HEK293T (cell line): ENCODE data around the gene FAM13C.

Experiments used
- BHLHE40 ChIP-seq: fragments of 450-650 bp; IDR thresholded peaks from 2 replicates; pipeline ENCODE4 v1.6.1; 2016; ENCODE audit warnings: mild to moderate bottlenecking, moderate library complexity, borderline replicate concordance
- ELF4 ChIP-seq: fragments of 450-650 bp; IDR thresholded peaks from 2 replicates; pipeline ENCODE4 v1.6.1; 2017; ENCODE audit warnings: antibody characterized with exemption
- FOXA1 ChIP-seq: fragments of 450-650 bp; IDR thresholded peaks from 2 replicates; pipeline ENCODE4 v1.6.1; 2016; ENCODE audit warnings: mild to moderate bottlenecking
- FOXK2 ChIP-seq: fragments of 450-650 bp; IDR thresholded peaks from 2 replicates; pipeline ENCODE4 v1.6.1; 2016; ENCODE audit warnings: mild to moderate bottlenecking
- FOXM1 ChIP-seq: fragments of 450-650 bp; IDR thresholded peaks from 2 replicates; pipeline ENCODE4 v1.6.1; 2017; ENCODE audit warnings: mild to moderate bottlenecking, borderline replicate concordance
- HDGF ChIP-seq: fragments of 450-650 bp; IDR thresholded peaks from 2 replicates; pipeline ENCODE4 v1.6.1; 2017; ENCODE audit warnings: antibody characterized with exemption, borderline replicate concordance
- L3MBTL2 ChIP-seq: fragments of 450-650 bp; conservative IDR thresholded peaks from 2 replicates; pipeline ENCODE4 v1.6.1; 2016; ENCODE audit warnings: mild to moderate bottlenecking
- LEF1 ChIP-seq: fragments of 450-650 bp; IDR thresholded peaks from 2 replicates; pipeline ENCODE4 v1.6.1; 2017; ENCODE audit warnings: mild to moderate bottlenecking, borderline replicate concordance
- NFRKB ChIP-seq: fragments of 450-650 bp; IDR thresholded peaks from 2 replicates; pipeline ENCODE4 v1.6.1; 2016; ENCODE audit warnings: mild to moderate bottlenecking, moderate library complexity
- PKNOX1 ChIP-seq: fragments of 450-650 bp; IDR thresholded peaks from 2 replicates; pipeline ENCODE4 v1.6.1; 2016
- SP1 ChIP-seq: fragments of 450-650 bp; IDR thresholded peaks from 2 replicates; pipeline ENCODE4 v1.6.1; 2017
- SUZ12 ChIP-seq: fragments of 450-650 bp; IDR thresholded peaks from 2 replicates; pipeline ENCODE4 v1.6.1; 2016; ENCODE audit warnings: mild to moderate bottlenecking
- TARDBP ChIP-seq: fragments of 450-650 bp; IDR thresholded peaks from 2 replicates; pipeline ENCODE4 v1.6.1; 2016
- ZNF384 ChIP-seq: fragments of 450-650 bp; IDR thresholded peaks from 2 replicates; pipeline ENCODE4 v1.6.1; 2016

- TF ChIP-seq ELF4 (no peak), TARDBP (no peak), PKNOX1 (no peak), BHLHE40 (no peak), HDGF (no peak), SUZ12 (no peak), FOXA1 (no peak), L3MBTL2 (no peak), SP1 (no peak), FOXM1 (no peak), FOXK2 (no peak), NFRKB (no peak), ZNF384 (no peak), LEF1 (no peak)
These were observed 105.1 kb downstream of the FAM13C start for GRCh38 chr10:59257224-59257623.
